ENCODE results near the gene PHLDB1.
A peak's percentile ranks its signal among the peaks of the same experiment; 100 is the strongest.

Gene PHLDB1

GRCh38 chr11:118658429-118659313 is 51.3 kb downstream of the PHLDB1 start:
- TF ChIP-seq NFIC (IDR thresholded peaks at IDR 0.05) (peak; percentile 19; the same call in 1 of the 2 replicates), MAX (IDR thresholded peaks at IDR 0.05) (no peak)

- no peak for TF ChIP-seq YY1 (IDR thresholded peaks at IDR 0.05; ENCODE audit: low read depth)
- TF ChIP-seq USF1 (IDR thresholded peaks at IDR 0.05): peak; percentile 20; the same call in 1 of the 2 replicates
- no peak for TF ChIP-seq EP300 (IDR thresholded peaks at IDR 0.05; ENCODE audit: borderline replicate concordance)
- TF ChIP-seq CREB1 (IDR thresholded peaks at IDR 0.05; ENCODE audit: low read depth): no peak
- peak; percentile 82 for TF ChIP-seq RAD21 (IDR thresholded peaks at IDR 0.05; ENCODE audit: low read depth)
- TF ChIP-seq TEAD4 (IDR thresholded peaks at IDR 0.05): 0 out of 2 replicates have a peak, but pooled peaks have one; percentile 18
- TF ChIP-seq EGR1 (IDR thresholded peaks at IDR 0.05): no peak
- TF ChIP-seq FOXM1 (IDR thresholded peaks at IDR 0.05; ENCODE audit: borderline replicate concordance, low read depth): no peak
- TF ChIP-seq MAX (IDR thresholded peaks at IDR 0.05): 0 out of 2 replicates have a peak, but pooled peaks have one; percentile 14
- TF ChIP-seq TCF12 (IDR thresholded peaks at IDR 0.05; ENCODE audit: low read depth): 0 out of 2 replicates have a peak, but pooled peaks have one; percentile 27
- TF ChIP-seq NFIC (IDR thresholded peaks at IDR 0.05): peak; percentile 17; the same call in 1 of the 2 replicates
- TF ChIP-seq CEBPB (IDR thresholded peaks at IDR 0.05): no peak
- no peak for TF ChIP-seq TAF1 (IDR thresholded peaks at IDR 0.05; ENCODE audit: low read depth)
- TF ChIP-seq REST (IDR thresholded peaks at IDR 0.05; ENCODE audit: low read depth): no peak
- peak; percentile 64; the same call in 1 of the 2 replicates for TF ChIP-seq ZBTB7A (IDR thresholded peaks at IDR 0.05; ENCODE audit: low read depth)
These were observed 52.0 kb downstream of the PHLDB1 start for GRCh38 chr11:118659314-118659952.

- TF ChIP-seq REST (IDR thresholded peaks at IDR 0.05; ENCODE audit: low read depth): no peak
- no peak for TF ChIP-seq USF1 (IDR thresholded peaks at IDR 0.05)
- TF ChIP-seq CREB1 (IDR thresholded peaks at IDR 0.05; ENCODE audit: low read depth): no peak
- TF ChIP-seq FOXM1 (IDR thresholded peaks at IDR 0.05; ENCODE audit: borderline replicate concordance, low read depth): no peak
- no peak for TF ChIP-seq MAX (IDR thresholded peaks at IDR 0.05)
- no peak for TF ChIP-seq EGR1 (IDR thresholded peaks at IDR 0.05)
- TF ChIP-seq RAD21 (IDR thresholded peaks at IDR 0.05; ENCODE audit: low read depth): no peak
- no peak for TF ChIP-seq EP300 (IDR thresholded peaks at IDR 0.05; ENCODE audit: borderline replicate concordance)
- TF ChIP-seq CEBPB (IDR thresholded peaks at IDR 0.05): no peak
These were observed 52.7 kb downstream of the PHLDB1 start for GRCh38 chr11:118659953-118660680.

- TF ChIP-seq TCF12 (IDR thresholded peaks at IDR 0.05; ENCODE audit: low read depth) (no peak), USF1 (IDR thresholded peaks at IDR 0.05) (no peak), CEBPB (IDR thresholded peaks at IDR 0.05) (no peak), ZBTB7A (IDR thresholded peaks at IDR 0.05; ENCODE audit: low read depth) (no peak), EP300 (IDR thresholded peaks at IDR 0.05; ENCODE audit: borderline replicate concordance) (no peak), RAD21 (IDR thresholded peaks at IDR 0.05; ENCODE audit: low read depth) (no peak), TEAD4 (IDR thresholded peaks at IDR 0.05) (no peak), YY1 (IDR thresholded peaks at IDR 0.05; ENCODE audit: low read depth) (no peak), MAX (IDR thresholded peaks at IDR 0.05) (no peak), REST (IDR thresholded peaks at IDR 0.05; ENCODE audit: low read depth) (no peak), CREB1 (IDR thresholded peaks at IDR 0.05; ENCODE audit: low read depth) (no peak), NFIC (IDR thresholded peaks at IDR 0.05) (no peak), FOXM1 (IDR thresholded peaks at IDR 0.05; ENCODE audit: borderline replicate concordance, low read depth) (no peak), EGR1 (IDR thresholded peaks at IDR 0.05) (no peak), TAF1 (IDR thresholded peaks at IDR 0.05; ENCODE audit: low read depth) (no peak)
These were observed 53.4 kb downstream of the PHLDB1 start for GRCh38 chr11:118660681-118661424.
